ENCODE data around the gene VASH2.
"Not testable (repeated sequence)": the region's sequence is repeated elsewhere in the genome, so short reads cannot be mapped to it uniquely, and the experiment has no call there.

The VASH2 gene

DNA sequence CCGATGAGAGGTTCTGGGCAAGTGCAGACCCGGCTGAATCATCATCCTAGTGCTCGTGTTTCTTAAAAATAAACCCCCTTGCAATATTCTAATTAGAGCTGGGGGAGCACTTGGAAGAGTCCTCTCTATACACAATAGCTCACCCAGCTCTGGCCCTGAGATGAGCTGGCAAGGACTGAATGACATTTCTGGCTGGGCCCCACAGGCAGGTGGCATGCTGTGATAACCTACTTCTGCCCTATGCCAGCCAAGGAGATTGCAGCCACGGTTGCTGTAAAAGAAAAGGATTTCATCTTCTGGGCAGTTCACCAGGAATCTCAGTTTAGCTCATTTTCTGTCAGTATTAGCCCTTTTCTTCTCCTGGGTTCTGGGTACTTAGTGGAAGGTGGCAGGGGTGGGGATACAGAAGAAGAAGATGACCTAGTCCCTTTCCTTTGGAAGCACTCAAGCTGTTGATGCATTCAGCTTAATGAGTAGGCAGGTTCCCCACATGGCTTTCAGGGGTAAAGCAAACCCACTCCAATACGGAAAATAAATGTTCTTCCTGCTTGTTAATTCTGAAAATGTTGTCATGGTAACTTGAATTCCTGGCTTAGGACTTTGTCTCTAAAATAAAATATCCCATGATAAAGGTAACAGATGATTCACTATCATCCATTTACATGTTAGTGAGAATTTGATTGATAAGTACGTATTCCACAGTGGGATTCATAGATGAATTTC lies 32.2 kb downstream of the VASH2 start:
- DNase-seq: no peak

DNA sequence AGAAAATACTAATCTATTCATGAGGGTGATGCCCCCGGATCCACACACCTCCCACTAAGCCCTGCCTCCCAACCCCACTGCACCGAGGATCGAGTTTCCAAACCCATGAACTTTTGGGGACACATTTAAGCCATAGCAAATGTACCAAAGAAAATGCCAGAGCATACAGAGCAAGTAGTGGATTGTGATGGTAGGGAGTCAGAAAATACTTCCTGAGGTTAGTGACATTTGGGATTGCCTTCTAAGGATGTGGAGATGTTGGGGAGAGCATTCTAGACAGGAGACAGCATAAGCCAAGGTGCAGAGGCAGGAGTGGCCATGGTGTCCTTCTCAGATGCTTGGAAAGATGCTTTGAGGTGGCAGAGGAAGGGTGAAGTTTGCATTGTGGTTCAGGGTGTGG lies 33.1 kb downstream of the VASH2 start:
- no peak for DNase-seq

DNA sequence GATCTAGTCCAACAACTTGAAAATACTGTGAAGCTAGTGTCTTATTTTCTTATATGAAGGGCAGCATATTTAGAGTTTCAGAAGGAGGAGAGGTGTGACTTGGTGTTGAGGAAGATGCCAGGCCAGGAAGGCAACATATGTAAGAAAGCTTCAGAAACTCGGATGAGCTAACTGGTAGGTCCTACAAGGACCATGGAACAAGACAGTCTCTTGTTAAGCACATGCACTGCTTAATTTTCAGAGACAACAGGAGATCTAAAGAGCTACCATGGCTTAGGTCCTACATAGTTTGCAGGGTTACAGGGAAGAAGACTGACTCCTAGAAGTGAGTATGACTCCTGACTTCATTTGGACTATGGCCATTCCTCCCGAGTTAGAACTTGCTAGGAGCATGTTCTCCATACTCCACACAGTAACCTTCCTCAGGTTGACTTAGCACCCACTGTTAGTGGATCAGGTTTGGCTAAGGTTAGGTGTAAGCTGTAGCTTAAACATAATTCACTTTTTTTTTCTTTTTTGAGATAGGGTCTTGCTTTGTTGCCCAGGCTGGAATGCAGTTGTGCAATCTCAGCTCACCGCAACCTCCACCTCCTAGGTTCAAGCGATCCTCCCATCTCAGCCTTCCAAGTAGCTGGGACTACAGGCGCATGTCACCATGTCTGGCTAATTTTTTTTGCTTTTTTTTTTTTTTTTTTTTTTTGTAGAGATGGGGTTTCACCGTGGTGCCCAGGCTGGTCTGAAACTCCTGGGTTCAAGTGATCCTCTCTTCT lies 34.4 kb downstream of the VASH2 start:
- no peak for DNase-seq

DNA sequence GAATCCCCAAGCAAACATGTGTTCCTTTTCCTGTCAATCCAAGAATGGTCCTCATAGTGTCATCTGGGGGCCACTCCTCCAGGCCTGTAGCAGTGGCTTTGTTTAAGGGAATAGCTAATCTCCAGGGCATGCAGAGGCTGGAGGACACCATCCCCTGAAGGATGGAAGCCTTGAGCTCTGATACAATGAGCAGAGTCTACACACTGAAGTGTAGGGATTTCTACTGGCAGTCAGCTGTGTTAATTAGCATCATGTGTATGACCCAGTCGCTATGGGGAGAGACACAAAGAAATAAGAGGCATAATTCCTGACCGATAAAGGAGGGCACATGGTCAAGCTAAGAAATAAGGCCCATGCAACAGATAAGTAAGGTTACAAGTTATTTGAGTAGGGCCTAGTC lies 36.2 kb downstream of the VASH2 start:
- DNase-seq: no peak

GRCh38 chr1:212987702-212988322 lies 37.5 kb downstream of the VASH2 start:
- DNase-seq: no peak

GRCh38 chr1:212990276-212990675 lies 39.9 kb downstream of the VASH2 start:
- DNase-seq: no peak

DNA sequence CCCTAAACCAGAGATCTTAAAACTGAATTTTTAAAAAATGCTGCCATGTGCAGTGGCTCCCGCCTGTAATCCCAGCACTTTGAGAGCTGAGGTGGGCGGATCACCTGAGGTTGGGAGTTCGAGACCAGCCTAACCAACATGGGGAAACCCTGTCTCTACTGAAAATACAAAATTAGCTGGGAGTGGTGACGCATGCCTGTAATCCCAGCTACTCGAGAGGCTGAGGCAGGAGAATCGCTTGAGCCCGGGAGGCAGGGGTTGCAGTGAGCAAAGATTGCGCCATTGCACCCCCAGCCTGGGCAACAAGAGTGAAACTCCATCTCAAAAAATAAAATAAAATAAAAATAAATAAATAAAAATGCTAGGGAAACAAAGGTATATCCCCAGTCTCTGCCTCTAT lies 43.6 kb downstream of the VASH2 start:
- not testable (repeated sequence) for DNase-seq

GRCh38 chr1:212994926-212995325 lies 44.6 kb downstream of the VASH2 start:
- DNase-seq: no peak

GRCh38 chr1:213003256-213003655 lies 52.9 kb downstream of the VASH2 start:
- no peak for DNase-seq

GRCh38 chr1:213008564-213008963 lies 58.2 kb downstream of the VASH2 start:
- no peak for DNase-seq

DNA sequence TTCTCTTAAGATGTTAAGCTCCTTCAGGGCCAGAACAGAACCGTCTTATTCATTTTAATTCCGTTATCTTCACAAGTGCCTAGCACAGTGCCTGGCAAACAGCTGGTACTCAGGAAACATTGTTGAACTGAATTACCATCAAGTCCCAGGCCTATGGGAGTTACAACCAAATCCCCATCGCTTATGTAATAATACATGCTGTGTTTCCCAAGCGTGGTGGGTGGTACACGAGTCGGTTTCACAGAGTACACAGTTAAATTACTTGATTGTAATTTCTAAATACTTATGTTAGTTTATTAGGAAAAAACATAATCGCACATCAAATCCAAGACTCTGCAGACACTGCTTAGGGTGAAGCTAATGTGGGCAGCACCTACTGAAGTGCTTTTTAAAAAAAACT lies 64.3 kb downstream of the VASH2 start:
- no peak for DNase-seq

- DNase-seq: peak; percentile 98
Measured at GRCh38 chr1:213015099-213016050, 65.0 kb downstream of the VASH2 start, which contains the start of gene ANGEL2. Gene ANGEL2, minus strand, starts transcription at chr1:213015867. Its CDS starts 196 bp downstream, at chr1:213015671.

GRCh38 chr1:213017447-213018273 lies 67.3 kb downstream of the VASH2 start:
- no peak for DNase-seq

DNA sequence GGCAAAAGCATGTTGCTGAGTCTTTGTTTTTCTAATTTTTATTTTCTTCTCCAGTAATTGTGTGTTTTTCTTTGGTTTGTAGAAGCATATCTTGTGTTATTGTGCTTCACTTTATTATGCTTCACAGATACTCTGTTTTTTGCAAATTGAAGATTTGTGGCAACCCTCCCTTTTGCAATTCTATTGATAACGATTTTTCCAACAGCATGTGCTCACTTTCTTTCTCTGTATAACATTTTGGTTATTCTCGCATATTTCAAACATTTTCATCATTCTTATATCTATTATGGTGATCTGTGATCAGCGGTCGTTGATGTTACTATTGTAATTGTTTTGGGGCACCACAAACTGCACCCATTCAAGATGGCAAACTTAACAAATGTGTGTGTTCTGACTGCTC lies 69.1 kb downstream of the VASH2 start:
- no peak for DNase-seq

GRCh38 chr1:213020016-213020415 lies 69.7 kb downstream of the VASH2 start:
- DNase-seq: no peak

DNA sequence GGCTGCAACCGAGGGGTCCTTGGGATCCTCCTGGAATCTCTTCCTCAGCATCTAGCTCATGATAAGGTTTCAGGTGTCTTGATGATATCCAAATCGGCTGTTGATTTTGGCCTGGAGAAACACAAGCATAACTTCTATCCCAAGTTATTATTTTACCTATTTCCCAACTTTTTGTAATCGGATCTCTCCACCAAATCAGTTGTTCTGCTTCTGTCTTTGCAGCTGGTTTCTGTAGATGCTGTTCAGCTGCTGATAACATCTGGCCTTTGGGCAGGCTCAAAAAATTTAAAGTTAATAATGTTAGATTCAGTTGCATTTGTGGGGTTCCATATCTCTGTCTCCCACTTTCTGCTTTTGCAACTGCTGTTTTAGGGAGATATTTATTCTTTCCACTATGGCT lies 76.7 kb downstream of the VASH2 start:
- DNase-seq: not testable (repeated sequence)

- DNase-seq: no peak
Measured at GRCh38 chr1:213032651-213033050, 82.3 kb downstream of the VASH2 start.

DNA sequence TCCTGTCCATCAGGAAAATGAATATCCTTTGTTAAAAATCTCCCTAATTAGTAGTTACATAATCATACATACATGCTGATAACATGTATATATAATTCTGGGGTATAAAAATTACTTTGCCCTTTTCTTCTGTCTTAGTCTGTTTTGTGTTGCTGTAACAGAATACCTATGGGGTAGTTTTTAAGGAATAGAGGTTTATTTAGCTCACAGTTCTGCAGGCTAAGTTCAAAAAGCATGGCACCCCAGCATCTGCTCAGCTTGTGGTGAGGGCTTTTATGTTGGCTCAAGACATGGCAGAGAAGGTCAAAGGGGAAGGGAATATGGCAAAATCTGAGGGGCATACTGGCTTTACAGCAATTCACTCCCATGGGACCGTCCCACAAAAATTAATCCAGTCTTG lies 84.4 kb downstream of the VASH2 start:
- DNase-seq: no peak

GRCh38 chr1:213035573-213035972 lies 85.2 kb downstream of the VASH2 start:
- DNase-seq: no peak
